Liver (tissue), 3 donors: ENCODE data around the gene PLA2G15.

Experiments
- ATF3 ChIP-seq: IDR thresholded peaks from 2 replicates; pipeline ENCODE4 v1.6.1; 2016; ENCODE audit warnings: antibody characterized with exemption
- CTCF ChIP-seq: fragments of 150-350 bp; IDR thresholded peaks from 2 replicates; pipeline ENCODE4 v1.5.1; 2017; ENCODE audit warnings: improper control_type of control experiment, low read depth, low read length; ENCODE audit not compliant: missing input control
- EGR1 ChIP-seq, 2 donors: IDR thresholded peaks; 2 replicates each; pipeline ENCODE4 v1.6.1; 2016 to 2018; ENCODE audit warnings: antibody characterized with exemption in 2 of 2, low read depth in 2 of 2
- GABPA ChIP-seq, 2 donors: IDR thresholded peaks in 1 of 2; conservative IDR thresholded peaks in 1 of 2; 2 replicates each; pipeline ENCODE4 v1.6.1; 2016; ENCODE audit warnings: antibody characterized with exemption in 2 of 2, mild to moderate bottlenecking in 1 of 2, moderate library complexity in 1 of 2
- JUND ChIP-seq, 2 donors: IDR thresholded peaks; 2 replicates each; pipeline ENCODE4 v1.6.1; 2016; ENCODE audit warnings: antibody characterized with exemption in 2 of 2
- MAX ChIP-seq: IDR thresholded peaks from 2 replicates; pipeline ENCODE4 v1.6.1; 2016; ENCODE audit warnings: antibody characterized with exemption
- NR2F2 ChIP-seq: IDR thresholded peaks from 2 replicates; pipeline ENCODE4 v1.6.1; 2016; ENCODE audit warnings: antibody characterized with exemption
- RAD21 ChIP-seq, 2 donors: IDR thresholded peaks; 2 replicates each; pipeline ENCODE4 v1.6.1; 2016; ENCODE audit warnings: antibody characterized with exemption in 2 of 2, mild to moderate bottlenecking in 2 of 2
- REST ChIP-seq: IDR thresholded peaks from 2 replicates; pipeline ENCODE4 v1.6.1; 2016; ENCODE audit warnings: antibody characterized with exemption, mild to moderate bottlenecking
- TAF1 ChIP-seq: conservative IDR thresholded peaks from 2 replicates; pipeline ENCODE4 v1.6.1; 2016; ENCODE audit warnings: antibody characterized with exemption, mild to moderate bottlenecking
- YY1 ChIP-seq: IDR thresholded peaks from 2 replicates; pipeline ENCODE4 v1.6.1; 2016; ENCODE audit warnings: antibody characterized with exemption, mild to moderate bottlenecking
- ZBTB33 ChIP-seq: IDR thresholded peaks from 2 replicates; pipeline ENCODE4 v1.6.1; 2016; ENCODE audit warnings: antibody characterized with exemption
- donor health status: healthy.
- donor health status: healthy.

GRCh38 chr16:68229431-68230175 is 15.6 kb upstream of the PLA2G15 start:
- TF ChIP-seq CTCF (peak; percentile 86), ZBTB33 (no peak), REST (no peak), MAX (no peak), JUND (IDR thresholded peaks at IDR 0.05) (no peak), YY1 (no peak), GABPA (IDR thresholded peaks at IDR 0.05 in 1 of 2, conservative IDR thresholded peaks at IDR 0.05 in 1 of 2) (no peak), TAF1 (no peak), EGR1 (IDR thresholded peaks at IDR 0.05; ENCODE audit: low read depth in 2 of 2) (no peak), NR2F2 (no peak), RAD21 (IDR thresholded peaks at IDR 0.05) (peak; percentile 93), ATF3 (no peak)
